GM21447 (cell line): ENCODE measurements around the gene AP1S1.

Experiments
- ATAC-seq: cut with Tn5 transposase; IDR thresholded peaks from one replicate; pipeline ENCODE4 v1.9.1; 2021; ENCODE audit not compliant: unreplicated experiment

The AP1S1 gene

GRCh38 chr7:101156277-101156676 is 2.0 kb downstream of the AP1S1 start:
- no peak for ATAC-seq

GRCh38 chr7:101156866-101157589 is 2.8 kb downstream of the AP1S1 start:
- no peak for ATAC-seq

- no peak for ATAC-seq
Observed at GRCh38 chr7:101159696-101160674, 5.7 kb downstream of the AP1S1 start.

- ATAC-seq = no peak
Observed at GRCh38 chr7:101160910-101161309, 6.6 kb downstream of the AP1S1 start.

GRCh38 chr7:101161692-101162471 is 7.6 kb downstream of the AP1S1 start:
- no peak for ATAC-seq

- ATAC-seq = no peak
Observed at GRCh38 chr7:101162551-101163278, 8.4 kb downstream of the AP1S1 start.

- no peak for ATAC-seq
Observed at GRCh38 chr7:101163279-101164070, 9.2 kb downstream of the AP1S1 start.

- ATAC-seq = no peak
Observed at GRCh38 chr7:101164071-101164840, 10.0 kb downstream of the AP1S1 start.

- ATAC-seq = peak; percentile 49
Observed at GRCh38 chr7:101165075-101165957, 11.0 kb downstream of the AP1S1 start, which contains the start of gene VGF. TSS of gene VGF (minus strand) at chr7:101165569. CDS start at chr7:101164843, 726 bp downstream.

GRCh38 chr7:101165958-101166647 is 11.8 kb downstream of the AP1S1 start:
- ATAC-seq = no peak

- no peak for ATAC-seq
Observed at GRCh38 chr7:101166648-101166908, 12.3 kb downstream of the AP1S1 start.

GRCh38 chr7:101166909-101167644 is 12.8 kb downstream of the AP1S1 start:
- no peak for ATAC-seq

GRCh38 chr7:101167645-101168411 is 13.6 kb downstream of the AP1S1 start:
- ATAC-seq = no peak

- no peak for ATAC-seq
Observed at GRCh38 chr7:101168412-101169049, 14.3 kb downstream of the AP1S1 start.

GRCh38 chr7:101169110-101169837 is 15.0 kb downstream of the AP1S1 start:
- ATAC-seq = no peak
